Aorta (tissue), 5 donors: ENCODE data around the gene KLHL10. TPM values are rescaled to one million over a fixed set of nuclear protein-coding genes. Genes with fewer than 3 reads are reported as not detected.

Source experiments
- ATAC-seq: fragments of 200-7000 bp; cut with Tn5 transposase; one replicate; pipeline ENCODE4 v1.9.1; 2022; ENCODE audit warnings: moderate library complexity; ENCODE audit not compliant: low FRiP score
- DNase-seq, 2 donors: peaks; one replicate each; pipeline ENCODE4 v3.0.0-alpha.2; 2020
- H3K27ac ChIP-seq, 2 donors: one replicate each; pipeline ENCODE4 v1.5.1; 2013; ENCODE audit warnings: low read length in 2 of 2, mild to moderate bottlenecking in 2 of 2, moderate library complexity in 2 of 2, control low read depth in 1 of 2, inconsistent platforms in 1 of 2, low read depth in 1 of 2
- H3K27me3 ChIP-seq, 2 donors: one replicate each; pipeline ENCODE4 v1.6.1; 2013; ENCODE audit warnings: control low read depth in 1 of 2, low read length in 1 of 2, mild to moderate bottlenecking in 1 of 2, moderate library complexity in 1 of 2; ENCODE audit not compliant: insufficient read depth in 2 of 2, control insufficient read depth in 1 of 2
- H3K36me3 ChIP-seq, 2 donors: one replicate each; pipeline ENCODE4 v1.6.1; 2013; ENCODE audit warnings: control low read depth in 1 of 2, low read length in 1 of 2, mild to moderate bottlenecking in 1 of 2; ENCODE audit not compliant: insufficient read depth in 2 of 2, control insufficient read depth in 1 of 2
- H3K4me1 ChIP-seq, 2 donors: one replicate each; pipeline ENCODE4 v1.6.1; 2013; ENCODE audit warnings: low read length in 2 of 2, control low read depth in 1 of 2, mild to moderate bottlenecking in 1 of 2, moderate library complexity in 1 of 2; ENCODE audit not compliant: insufficient read depth in 2 of 2, control insufficient read depth in 1 of 2
- H3K4me3 ChIP-seq, 2 donors: one replicate each; pipeline ENCODE4 v1.5.1; 2013; ENCODE audit warnings: low read length in 2 of 2, control low read depth in 1 of 2, mild to moderate bottlenecking in 1 of 2
- H3K9me3 ChIP-seq: one replicate; pipeline ENCODE4 v1.6.1; 2013; ENCODE audit warnings: mild to moderate bottlenecking, low read length; ENCODE audit not compliant: control insufficient read depth
- WGBS, 2 donors: extraction: QIAGEN DNeasy Blood & Tissue Kit; methylation state at CpG; one replicate each; pipeline ENCODE4 v1.1.7; 2013; 5-methylcytosine and 5-hydroxymethylcytosine counted together
- intact Hi-C, 2 donors: fragments of 100-400 bp; cut with DNase I; formaldehyde crosslinking; loops; one replicate each; pipeline versions ENCODE4 v1.14.2 to v1.15.0; 2022
- polyA plus RNA-seq, 2 donors: library from polyadenylated mRNA; stranded (reverse); fragments of 200-250 nt; gene quantifications; one replicate each; pipeline ENCODE4 v1.2.3, GENCODE V29; 2013
- total RNA-seq, 2 donors: library from RNA; stranded (reverse); fragmentation: NEBNext Ultra II Directional; extraction: Animal tissue kit (Norgen Biotek cat#: 25700); gene quantifications; one replicate each; pipeline ENCODE4 v1.2.1, GENCODE V29; 2021
- donor health status: healthy with polysubstance abuse.
- donor health status: Bipolar disorder and iron deficiency.
- donor health status: DM: no; HTN: no; CAD: no.
- donor health status: DM: no; HTN: no; CAD: no.
- donor health status: DM: yes; HTN: yes; CAD: no.

KLHL10 gene
- total and polyA plus RNA-seq, 4 donors = 0.36 to 0.97 (median 0.36) TPM; not detected in 1

DNA sequence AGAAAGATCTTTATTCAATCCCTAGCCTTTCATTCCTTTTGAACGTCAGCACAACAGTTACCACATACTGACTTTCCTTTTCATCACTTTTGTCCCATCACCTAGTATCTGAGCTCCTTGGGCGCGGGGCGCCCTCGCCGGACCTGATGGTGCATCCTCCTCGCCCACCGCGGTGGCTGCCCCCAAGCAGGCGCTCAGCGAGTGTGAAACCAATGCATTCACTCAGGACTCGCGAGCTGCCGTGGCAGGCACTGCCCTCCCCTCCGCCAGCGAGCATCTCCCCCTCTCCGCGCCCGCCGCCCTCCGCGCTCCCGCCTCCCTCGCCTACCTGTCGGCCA lies 26.8 kb downstream of the KLHL10 start:
- peaks cover 0 to 4% of the 10 kb centered on the region in 2 donors for H3K4me1 ChIP-seq
- ATAC-seq (peak; percentile 63), DNase-seq (no peak)
- no peaks in the 10 kb centered on the region for H3K36me3 ChIP-seq
- no peaks in the 10 kb centered on the region for H3K9me3 ChIP-seq
- 0% methylated on average over 23 to 25 of the region's 25 CpGs for WGBS, 2 donors
- intact Hi-C loops = loop anchor here in 1 of 2 donors (2.0 kb wide), 1 partner anchor 28 kb away; the partner anchor contains the start of genes KLHL10 and NT5C3B
- H3K27me3 ChIP-seq = no peaks in the 10 kb centered on the region
- H3K27ac ChIP-seq = no peak overlapping the region
- peak overlapping the region; percentile 61 to 81 for H3K4me3 ChIP-seq

DNA sequence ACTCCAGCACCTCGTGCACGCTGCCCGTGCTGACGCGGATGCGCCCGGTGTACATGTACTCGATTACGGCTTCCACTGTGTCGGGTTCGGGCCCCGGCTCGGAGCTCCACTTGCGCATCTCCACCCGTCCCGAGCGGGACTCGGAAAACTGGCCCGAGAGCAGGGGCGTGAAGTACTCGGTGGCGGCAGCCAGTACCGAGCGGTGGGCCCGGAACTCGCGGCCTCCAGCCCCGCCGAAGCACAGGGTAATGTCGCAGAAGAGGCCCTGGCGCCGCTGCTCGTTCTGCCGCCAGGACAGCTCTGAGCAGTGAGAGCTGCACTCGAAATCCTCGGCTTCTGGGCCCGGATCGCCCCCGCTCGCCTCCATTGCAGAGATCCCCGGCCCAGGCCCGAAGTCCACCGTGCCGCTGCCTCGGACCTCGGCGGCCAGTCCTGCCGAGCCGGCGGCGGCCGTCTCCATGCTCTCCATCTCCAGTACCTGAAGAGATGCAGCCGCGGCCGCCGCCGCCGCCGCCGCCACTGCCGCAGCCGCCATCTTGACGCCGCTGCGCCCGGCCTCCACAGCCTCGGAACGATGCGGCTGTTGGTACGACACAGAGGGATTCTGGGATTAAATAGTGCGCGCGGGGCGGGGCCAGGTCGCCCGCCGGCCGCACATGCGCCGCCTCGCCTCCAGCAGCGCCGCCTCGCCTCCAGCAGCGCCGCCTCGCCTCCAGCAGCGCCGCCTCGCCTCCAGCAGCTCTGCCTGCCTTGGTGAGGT lies 27.4 kb downstream of the KLHL10 start, which contains the start of gene KLHL11:
Gene KLHL11 (minus strand): TSS at position 588 of the 760 bp plus-strand sequence. CDS start 53 bp downstream, at position 535.
- Histone ChIP-seq H3K4me3 (peak within 1 kb of the TSS; percentile 61 to 81), H3K36me3 (no peaks in the 10 kb centered on the region), H3K27me3 (no peaks in the 10 kb centered on the region), H3K4me1 (peaks cover 0 to 4% of the 10 kb centered on the region in 2 donors), H3K9me3 (no peaks in the 10 kb centered on the region), H3K27ac (peak within 1 kb of the TSS; percentile 34 to 68)
- peak; percentile 92 to 96 for DNase-seq
- peak; percentile 96 for ATAC-seq
- intact Hi-C loops = loop anchor here in 1 of 2 donors (2.0 kb wide), 1 partner anchor 28 kb away; the partner anchor contains the start of genes KLHL10 and NT5C3B
- 0 to 1% methylated on average over 78 to 90 of the region's 90 CpGs for WGBS, 2 donors

- H3K9me3 ChIP-seq = no peaks in the 10 kb centered on the region
- H3K27ac ChIP-seq = no peak overlapping the region
- H3K4me1 ChIP-seq = peaks cover 0 to 4% of the 10 kb centered on the region in 2 donors
- no peak for ATAC-seq
- 0 to 1% methylated on average over 10 of the region's 10 CpGs for WGBS, 2 donors
- DNase-seq = no peak
- H3K36me3 ChIP-seq = peaks cover 0 to 5% of the 10 kb centered on the region in 2 donors
- no peak overlapping the region for H3K4me3 ChIP-seq
- H3K27me3 ChIP-seq = no peaks in the 10 kb centered on the region
- intact Hi-C loops = loop anchor here in 1 of 2 donors (2.0 kb wide), 1 partner anchor 29 kb away; the partner anchor contains the start of genes KLHL10 and NT5C3B
Measured at GRCh38 chr17:41865596-41865893, 27.9 kb downstream of the KLHL10 start.

DNA sequence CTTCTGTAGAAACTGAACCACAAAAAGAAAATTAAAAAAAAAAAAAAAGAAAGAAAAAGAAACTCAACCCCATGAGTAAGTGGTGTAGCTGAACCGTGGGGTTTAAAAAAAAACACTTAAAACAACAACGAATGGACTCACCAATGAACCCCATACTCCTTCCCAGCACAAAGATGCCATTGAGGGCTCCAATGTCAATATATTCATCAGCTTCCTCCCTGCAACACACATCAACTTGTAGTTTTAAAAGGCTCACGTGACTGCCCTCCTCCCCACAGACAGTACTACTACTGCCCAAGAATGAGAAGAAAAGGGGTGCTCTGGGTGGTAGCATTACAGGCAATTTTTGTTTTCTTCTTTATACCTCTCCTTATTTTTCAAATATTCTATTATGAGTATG lies 30.9 kb downstream of the KLHL10 start:
- Histone ChIP-seq H3K27me3 (no peaks in the 10 kb centered on the region), H3K4me3 (no peak overlapping the region), H3K9me3 (no peaks in the 10 kb centered on the region), H3K27ac (no peak overlapping the region), H3K4me1 (peaks cover 0 to 1% of the 10 kb centered on the region in 2 donors), H3K36me3 (peaks cover 0 to 9% of the 10 kb centered on the region in 2 donors)
- ATAC-seq (no peak), DNase-seq (no peak)
- 57 to 67% methylated on average over 3 of the region's 3 CpGs for WGBS, 2 donors
- intact Hi-C loops = no loop called here

DNA sequence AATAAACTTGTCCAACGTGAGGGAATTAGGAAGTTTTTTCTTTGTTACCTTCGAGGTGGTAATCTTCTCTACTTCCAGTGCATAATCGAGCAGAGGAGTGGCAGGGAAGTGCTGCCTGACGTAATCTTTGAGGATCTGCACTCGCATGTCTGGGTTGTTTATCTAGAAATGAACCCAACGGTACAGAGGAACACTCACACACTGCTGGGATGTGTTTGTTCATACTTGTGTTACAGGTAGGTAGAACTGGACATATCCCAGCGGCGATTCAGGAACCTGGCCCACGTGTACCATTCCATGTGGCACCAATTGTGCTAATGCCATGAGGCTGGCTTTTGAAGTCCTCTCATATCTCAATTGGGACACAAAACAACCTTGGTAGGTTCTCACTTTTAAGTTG lies 31.8 kb downstream of the KLHL10 start:
- ATAC-seq = no peak
- intact Hi-C loops = no loop called here

GRCh38 chr17:41870097-41870496 lies 32.5 kb downstream of the KLHL10 start:
- no peaks in the 10 kb centered on the region for H3K9me3 ChIP-seq
- ATAC-seq (no peak), DNase-seq (no peak)
- no peak overlapping the region for H3K4me3 ChIP-seq
- H3K4me1 ChIP-seq = no peaks in the 10 kb centered on the region
- H3K36me3 ChIP-seq = peaks cover 0 to 12% of the 10 kb centered on the region in 2 donors
- intact Hi-C loops = no loop called here
- no peak overlapping the region for H3K27ac ChIP-seq
- 90 to 95% methylated on average over 2 of the region's 2 CpGs for WGBS, 2 donors
- no peaks in the 10 kb centered on the region for H3K27me3 ChIP-seq

More for the DNA sequence above, 31.8 kb downstream of the KLHL10 start:
- no peaks in the 10 kb centered on the region for H3K27me3 ChIP-seq
- 70 to 72% methylated on average over 9 of the region's 9 CpGs for WGBS, 2 donors
- no peak overlapping the region for H3K4me3 ChIP-seq
- DNase-seq = no peak
- no peak overlapping the region for H3K27ac ChIP-seq
- H3K36me3 ChIP-seq = peaks cover 0 to 12% of the 10 kb centered on the region in 2 donors
- H3K9me3 ChIP-seq = no peaks in the 10 kb centered on the region
- H3K4me1 ChIP-seq = no peaks in the 10 kb centered on the region

DNA sequence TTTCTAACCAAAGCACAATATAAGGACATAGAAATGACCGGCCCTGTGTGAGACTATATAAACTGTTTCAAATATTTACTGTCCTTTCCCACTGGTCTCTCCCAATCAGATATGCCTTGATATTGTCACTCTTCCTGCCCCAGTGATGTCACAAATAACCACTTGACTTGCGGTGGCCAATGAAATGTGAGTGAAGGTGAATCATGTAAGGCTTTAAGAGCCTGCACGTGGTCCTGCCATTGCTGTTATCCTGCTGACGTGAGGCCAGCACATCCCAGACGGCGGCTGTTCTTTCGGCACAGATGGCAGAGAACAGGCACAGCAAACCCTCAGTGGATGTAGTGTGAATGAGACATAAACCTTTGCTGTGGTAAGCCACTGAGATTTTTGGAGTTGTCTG lies 33.0 kb downstream of the KLHL10 start:
- ATAC-seq (no peak), DNase-seq (no peak)
- Histone ChIP-seq H3K4me1 (no peaks in the 10 kb centered on the region), H3K36me3 (peaks cover 0 to 12% of the 10 kb centered on the region in 2 donors), H3K27me3 (no peaks in the 10 kb centered on the region), H3K9me3 (no peaks in the 10 kb centered on the region), H3K4me3 (no peak overlapping the region), H3K27ac (no peak overlapping the region)
- WGBS, 2 donors = 76 to 80% methylated on average over 7 of the region's 7 CpGs
- intact Hi-C loops = no loop called here

- Histone ChIP-seq H3K4me3 (no peak overlapping the region), H3K9me3 (no peaks in the 10 kb centered on the region), H3K4me1 (no peaks in the 10 kb centered on the region), H3K36me3 (peaks cover 0 to 12% of the 10 kb centered on the region in 2 donors), H3K27ac (no peak overlapping the region), H3K27me3 (no peaks in the 10 kb centered on the region)
- 90 to 91% methylated on average over 10 of the region's 10 CpGs for WGBS, 2 donors
- DNase-seq = no peak
- no peak for ATAC-seq
- intact Hi-C loops = no loop called here
Measured at GRCh38 chr17:41871789-41872188, 34.2 kb downstream of the KLHL10 start.
